ENCODE data around the gene ZNF493.

ZNF493 gene

DNA sequence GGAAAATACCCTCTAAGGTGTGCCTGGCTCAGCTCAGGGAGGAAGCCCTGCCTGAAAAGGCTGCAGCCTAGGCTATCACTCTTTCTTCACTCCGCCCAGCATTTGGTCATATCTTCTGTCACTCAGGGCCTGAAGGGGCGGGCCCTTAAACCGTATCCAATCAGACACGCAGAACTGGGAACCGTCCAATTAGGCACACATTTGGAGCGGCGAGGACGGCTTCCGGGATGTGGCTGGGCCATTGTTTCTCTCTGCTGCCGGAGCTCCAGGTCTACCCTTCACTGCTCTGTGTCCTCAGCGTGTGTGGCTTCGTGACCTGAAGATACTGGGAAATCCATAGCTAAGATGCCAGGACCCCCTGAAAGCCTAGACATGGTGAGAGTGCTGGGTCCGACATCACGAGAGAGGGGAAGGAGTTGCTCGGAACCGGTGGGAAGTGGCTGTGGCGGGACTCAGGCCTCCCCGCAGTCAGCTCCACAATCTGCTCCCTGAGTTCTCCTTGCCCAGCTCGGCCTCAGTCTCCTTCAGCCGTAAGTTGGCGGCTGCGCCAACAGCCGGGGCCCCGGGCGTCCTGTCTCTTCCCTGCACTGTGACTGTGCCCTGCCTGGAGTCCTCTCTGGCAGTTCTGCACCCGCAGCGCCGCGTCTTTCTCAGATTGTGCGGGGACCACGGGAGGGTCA, at the start of gene ZNF493:
Gene ZNF493, plus strand, starts transcription at position 241 of the 680 bp plus-strand sequence. Its CDS starts 105 bp downstream, at position 346.
- peak; percentile 90 for DNase-seq

DNA sequence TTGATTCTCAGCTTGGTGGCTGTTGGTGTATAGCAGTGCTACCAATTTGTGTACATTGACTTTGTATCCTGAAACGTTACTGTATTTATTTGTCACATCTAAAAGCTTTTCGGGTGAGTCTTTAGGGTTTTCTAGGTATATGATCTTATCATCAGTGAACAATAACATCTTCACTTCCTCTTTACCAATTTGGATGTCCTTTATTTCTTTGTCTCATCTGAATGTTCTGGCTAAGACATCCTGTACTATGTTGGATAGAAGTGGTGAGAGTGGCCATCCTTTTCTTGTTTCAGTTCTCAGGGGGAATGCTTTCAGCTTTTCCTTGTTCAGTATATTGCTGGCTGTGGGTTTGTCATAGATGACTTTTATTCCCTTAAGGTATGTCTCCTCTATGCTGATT, 44.1 kb upstream of the ZNF493 start:
- DNase-seq: no peak

DNA sequence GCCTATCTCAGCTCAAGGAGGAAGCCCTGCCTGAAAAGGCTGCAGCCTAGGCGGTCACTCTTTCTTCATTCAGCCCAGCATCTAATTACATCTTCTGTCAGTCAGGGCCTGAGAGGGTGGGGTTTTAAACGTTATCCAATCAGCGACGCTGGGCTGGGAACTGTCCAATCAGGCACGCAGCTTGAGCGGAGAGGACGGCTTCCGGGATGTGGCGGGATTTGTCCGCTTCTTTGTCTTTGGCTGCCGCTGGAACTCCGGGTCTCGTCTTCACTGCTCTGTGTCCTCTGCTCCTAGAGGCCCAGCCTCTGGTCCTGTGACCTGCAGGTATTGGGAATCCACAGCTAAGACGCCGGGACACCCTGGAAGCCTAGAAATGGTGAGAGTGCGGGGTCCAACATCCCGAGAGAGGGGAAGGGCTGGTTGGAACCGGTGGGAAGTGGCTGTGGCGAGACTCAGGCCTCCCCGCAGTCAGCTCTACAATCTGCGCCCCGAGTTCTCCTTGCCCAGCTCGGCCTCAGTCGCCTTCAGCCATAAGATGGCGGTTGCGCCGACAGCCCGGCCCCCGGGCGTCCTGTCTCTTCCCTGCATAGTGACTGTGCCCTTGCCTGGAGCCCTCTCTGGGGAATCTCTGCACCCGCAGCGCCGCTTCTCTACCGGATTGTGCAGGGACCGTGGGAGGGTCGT, 38.0 kb upstream of the ZNF493 start, which contains the start of gene ZNF738:
Gene ZNF738, plus strand, starts transcription at position 233 of the 684 bp plus-strand sequence. Its CDS starts 141 bp downstream, at position 374.
- DNase-seq: peak; percentile 35

DNA sequence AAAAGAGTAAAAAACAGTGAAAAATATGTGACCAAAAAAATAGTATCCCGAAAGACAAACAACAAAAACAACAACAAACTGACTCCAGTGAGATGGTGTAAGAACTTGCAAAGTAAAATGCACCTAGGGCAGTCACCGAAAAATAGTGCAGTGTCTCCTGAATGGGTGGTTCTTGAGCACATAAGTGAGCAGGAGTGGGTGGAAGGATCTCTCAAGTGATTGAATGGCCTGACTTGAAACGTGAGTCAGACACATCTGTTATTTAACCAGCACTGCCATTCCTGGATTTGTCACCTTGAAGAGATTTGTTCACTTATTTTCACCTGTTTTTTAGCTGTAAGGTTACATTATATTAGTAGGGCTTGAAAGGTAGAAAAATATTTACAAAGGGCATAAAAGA, 34.6 kb upstream of the ZNF493 start:
- DNase-seq: no peak

DNA sequence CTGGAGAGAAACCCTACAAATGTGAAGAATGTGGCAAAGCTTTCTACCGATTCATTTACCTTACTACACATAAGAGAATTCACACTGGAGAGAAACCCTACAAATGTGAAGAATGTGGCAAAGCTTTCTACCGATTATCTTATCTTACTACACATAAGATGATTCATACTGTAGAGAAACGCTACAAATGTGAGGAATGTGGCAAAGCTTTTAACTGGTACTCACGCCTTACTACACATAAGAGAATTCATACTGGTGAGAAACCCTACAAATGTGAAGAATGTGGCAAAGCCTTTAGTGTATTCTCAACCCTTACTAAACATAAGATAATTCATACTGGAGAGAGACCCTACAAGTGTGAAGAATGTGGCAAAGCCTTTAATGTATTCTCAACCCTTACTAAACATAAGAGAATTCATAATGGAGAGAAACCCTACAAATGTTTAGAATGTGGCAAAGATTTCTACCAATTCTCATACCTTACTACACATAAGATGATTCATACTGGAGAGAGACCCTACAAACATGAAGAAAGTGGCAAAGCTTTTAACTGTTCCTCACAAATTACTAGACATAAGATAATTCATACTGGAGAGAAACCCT, 12.9 kb upstream of the ZNF493 start:
- no peak for DNase-seq

DNA sequence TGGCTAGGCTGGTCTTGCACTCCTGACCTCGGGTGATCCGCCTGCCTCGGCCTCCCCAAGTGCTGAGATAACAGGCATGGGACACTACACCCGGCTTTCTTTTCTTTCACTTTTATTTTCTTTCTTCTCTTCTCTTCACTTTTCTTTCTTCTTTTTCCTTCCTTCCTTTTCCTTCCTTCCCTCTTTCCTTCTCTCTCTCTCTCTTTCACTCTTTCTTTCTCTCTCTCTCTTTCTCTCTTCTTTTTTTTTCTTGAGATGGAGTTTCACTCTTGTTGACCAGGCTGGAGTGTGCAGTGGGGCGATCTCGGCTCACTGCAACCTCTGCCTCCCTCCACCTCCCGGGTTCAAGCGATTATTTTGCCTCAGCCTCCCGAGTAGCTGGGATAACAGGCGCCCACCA, 812 bp upstream of the ZNF493 start:
- DNase-seq: no peak

DNA sequence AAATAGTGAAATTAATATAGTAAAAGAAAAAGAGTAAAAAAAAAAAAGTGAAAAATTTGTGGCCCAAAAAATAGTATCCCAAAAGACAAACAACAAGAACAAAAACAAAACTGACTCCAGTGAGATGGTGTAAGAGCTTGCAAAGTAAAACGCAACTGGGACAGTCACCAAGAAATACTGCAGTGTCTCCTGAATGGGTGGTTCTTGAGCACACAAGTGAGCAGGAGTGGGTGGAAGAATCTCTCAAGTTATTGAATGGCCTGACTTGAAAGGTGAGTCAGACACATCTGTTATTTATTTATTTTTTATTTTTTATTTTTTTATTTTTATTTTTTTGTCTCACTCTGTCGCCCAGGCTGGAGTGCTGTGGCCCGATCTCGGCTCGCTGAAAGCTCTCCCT, 1.9 kb downstream of the ZNF493 start:
- no peak for DNase-seq

DNA sequence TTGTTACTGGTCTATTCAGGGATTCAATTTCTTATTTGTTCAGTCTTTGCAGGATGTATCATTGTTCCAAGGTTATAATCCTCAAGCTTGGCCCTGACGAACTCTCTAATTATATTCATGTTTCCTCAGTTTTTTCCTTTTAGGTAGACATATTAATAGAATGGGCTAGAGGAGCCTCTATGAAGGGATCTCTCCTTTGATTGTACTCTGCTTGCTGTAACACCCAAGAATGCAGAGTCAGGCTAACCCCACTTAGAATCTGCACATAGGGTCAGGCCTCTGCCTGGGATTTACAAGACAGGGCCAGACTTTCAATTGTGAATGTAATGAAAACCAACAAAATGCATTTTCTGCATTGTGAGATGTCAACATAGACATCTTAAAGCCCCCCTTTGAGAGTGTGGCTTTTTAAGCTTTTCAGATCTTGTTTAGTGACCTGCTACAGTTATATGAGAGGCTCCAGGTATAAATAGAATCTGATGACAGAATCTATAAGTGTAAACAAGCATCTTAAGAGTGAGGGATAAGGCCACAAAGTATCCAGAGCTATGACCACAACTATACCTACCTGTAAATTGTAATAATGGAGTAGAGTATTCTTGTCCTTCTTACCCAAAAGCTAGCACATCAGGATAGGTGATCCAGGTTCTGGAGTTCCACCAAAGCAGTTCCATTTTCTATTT, 5.5 kb downstream of the ZNF493 start:
- no peak for DNase-seq

DNA sequence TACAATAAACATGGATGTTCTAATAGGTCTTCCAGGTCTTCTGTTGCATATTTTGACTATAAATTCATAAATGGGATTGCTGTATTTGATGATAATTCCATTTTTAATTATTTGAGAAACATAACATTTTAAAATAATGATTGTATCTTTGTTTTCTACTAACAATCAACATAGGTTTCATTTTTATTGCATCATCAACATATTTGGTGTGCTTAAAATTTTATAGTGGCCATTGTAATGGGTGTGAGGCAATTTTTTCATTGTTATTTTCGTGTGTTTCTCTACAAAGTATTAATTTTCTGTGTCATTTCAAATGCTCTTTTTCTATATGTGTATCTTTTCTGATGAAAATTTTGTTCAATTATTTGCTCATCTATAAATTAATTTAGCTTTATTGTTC, 13.2 kb downstream of the ZNF493 start:
- DNase-seq: no peak

DNA sequence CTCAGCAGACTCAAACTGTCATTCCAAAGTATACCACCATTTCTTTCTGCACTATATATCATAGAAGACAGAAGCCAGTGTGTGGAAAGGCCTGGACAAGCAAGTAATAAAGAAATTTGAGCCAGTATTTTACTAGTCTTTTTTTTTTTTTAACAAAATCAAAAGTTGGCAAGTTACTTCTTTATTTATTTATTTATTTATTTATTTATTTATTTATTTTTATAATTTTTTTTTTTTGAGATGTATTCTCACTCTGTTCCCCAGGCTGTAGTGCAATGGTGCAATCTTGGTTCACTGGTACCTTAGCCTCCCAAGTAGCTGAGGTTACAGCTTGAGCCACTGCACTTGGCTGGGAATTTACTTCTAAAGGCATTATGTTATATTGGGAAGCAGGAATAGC, 25.3 kb downstream of the ZNF493 start:
- DNase-seq: no peak

DNA sequence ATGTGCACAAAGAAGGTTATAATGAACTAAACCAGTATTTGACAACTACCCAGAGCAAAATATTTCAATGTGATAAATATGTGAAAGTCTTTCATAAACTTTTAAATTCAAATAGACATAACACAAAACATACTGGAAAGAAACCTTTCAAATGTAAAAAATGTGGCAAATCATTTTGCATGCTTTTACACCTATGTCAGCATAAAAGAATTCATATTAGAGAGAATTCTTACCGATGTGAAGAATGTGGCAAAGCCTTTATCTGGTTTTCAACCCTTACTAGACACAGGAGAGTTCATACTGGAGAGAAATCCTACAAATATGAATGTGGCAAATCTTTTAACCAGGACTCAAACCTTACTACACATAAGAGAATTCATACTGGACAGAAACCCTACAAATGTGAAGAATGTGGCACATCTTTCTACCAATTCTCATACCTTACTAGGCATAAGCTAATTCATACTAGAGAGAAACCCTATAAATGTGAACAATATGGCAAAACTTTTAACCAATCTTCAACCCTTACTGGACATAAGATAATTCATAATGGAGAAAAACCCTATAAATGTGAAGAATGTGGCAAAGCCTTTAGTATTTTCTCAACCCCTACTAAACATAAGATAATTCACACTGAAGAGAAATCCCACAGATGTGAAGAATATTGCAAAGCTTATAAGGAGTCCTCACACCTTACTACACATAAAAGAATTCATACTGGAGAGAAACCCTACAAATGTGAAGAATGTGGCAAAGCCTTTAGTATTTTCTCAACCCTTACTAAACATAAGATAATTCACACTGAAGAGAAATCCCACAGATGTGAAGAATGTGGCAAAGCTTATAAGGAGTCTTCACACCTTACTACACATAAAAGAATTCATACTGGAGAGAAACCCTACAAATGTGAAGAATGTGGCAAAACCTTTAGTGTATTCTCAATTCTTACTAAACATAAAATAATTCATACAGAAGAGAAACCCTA, 26.4 kb downstream of the ZNF493 start:
- DNase-seq: no peak

DNA sequence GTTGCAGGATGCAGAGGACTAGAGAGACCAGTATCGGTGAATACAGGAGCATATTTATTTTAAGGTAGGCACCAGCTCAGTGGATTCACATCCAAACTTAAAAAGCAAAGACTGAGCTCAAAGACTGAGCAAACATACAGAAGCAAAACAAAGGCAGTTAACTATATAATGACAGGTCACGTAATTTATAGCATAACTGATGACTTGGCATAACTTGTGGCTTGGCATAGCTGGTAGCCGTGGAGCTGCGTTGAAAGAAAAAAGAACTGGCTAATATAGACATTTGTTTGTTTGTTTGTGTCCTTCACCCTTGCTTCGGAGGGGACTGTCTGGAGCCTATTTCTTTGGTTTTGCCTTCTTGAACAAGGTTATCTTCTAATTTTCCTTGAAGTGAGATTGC, 33.7 kb downstream of the ZNF493 start:
- no peak for DNase-seq

DNA sequence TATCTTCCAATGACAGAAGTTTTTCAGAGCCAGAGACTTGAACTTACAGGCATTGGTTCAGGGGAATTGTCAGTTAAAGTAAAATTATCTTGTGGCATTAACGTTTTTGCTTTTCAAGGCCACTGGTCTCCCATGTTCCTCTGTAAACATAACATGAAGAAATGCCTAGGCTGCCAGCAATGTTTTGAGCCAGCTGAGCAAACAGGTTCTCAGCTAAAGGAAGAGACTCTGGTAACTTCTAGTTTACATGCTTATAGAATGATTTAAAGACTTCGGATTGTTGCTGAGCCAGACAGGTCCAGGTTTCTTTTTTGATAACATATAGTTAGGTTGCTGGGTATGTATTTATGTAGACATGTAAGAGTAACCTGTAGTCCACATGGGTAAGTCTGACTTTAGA, 35.7 kb downstream of the ZNF493 start:
- no peak for DNase-seq

DNA sequence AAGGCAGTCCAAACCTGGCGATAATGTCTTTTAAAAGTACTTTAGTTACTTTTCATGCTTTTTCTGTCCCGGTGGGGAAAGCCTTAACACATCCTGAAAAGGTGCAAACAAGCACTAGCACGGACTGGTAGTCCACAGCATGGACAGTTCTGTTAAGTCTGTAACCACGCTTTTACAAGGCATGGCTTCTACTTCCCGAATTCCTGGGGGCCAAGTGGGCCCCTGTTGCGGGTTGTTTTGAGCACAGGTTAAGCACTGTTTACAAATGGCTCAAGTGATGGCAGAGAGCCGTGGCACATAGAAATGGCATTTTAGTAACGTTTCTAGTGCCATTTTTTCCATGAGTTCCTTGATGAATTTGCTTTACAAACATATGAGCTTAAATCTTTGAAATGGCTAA, 37.6 kb downstream of the ZNF493 start:
- DNase-seq: no peak

DNA sequence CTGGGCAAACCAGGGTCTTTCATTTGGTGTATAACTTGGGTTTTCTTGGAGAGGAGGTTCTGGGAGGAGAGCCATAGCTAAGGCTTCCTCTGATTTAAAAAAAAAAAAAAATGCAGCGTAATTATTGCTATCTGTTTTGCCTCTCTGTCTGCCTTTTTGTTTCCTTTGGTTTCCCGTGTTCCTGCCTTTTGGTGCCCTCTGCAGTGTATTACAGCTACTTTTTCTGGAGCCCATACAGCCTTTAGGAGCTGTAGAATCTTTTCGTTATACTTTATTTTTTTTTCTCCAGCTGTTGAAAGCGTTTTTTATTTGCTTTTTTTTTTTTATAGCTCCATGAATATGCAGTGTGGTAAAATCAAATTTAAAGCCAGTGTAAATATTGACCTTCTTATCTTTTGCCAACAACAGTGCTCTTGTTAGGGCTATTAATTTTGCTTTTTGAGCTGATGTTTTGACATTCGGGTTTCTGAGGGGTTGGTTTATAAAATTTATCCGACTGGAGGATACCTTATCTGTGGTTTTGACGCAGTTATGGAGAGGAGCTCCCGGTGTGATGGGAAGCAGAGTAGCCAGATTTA, 38.1 kb downstream of the ZNF493 start:
- no peak for DNase-seq

DNA sequence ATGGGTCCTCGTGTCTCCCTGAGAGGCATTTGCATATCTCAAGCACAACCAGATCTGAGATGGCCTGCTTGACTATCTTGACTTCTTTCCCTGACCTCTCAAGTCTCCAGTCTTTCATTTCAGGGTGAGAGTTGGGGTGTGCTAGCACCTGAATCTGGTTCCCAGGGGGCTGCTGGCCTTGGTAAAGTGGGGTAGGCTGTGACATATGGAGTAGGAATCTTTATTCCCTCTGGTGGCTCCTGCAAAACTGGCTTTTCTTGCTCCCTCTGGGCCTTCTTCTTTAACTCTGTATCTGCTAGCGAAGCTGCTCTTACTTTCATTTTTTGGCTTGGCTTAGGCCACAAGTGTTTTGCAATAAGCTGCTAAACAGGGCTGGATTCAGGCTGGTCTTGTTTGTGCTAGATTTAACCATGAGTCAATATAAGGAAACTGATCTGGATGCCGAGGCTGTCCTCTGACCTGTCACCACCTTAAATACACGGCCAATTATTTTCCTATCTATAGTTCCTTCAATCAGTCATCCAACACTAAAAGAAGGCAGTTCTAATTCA, 42.3 kb downstream of the ZNF493 start:
- no peak for DNase-seq

DNA sequence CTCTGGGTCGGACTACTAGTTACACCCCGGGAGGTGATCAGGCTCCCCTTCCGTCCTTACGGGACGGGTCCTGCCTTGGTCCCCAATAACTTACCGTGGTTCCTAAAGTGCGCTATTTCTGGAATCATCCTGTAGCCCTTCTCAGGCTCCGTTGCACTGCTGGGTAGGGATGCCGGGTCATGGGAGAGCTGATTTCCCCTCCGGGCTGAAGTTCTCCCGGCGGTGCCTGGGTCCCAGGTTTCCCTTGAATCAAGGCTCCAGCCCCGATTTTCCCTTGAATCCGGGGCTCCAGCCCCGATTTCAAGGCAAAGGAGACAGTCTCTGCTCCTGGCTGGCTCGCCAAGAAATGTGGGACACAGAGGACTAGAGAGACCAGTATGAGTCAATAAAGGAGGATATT, 43.4 kb downstream of the ZNF493 start:
- DNase-seq: no peak

DNA sequence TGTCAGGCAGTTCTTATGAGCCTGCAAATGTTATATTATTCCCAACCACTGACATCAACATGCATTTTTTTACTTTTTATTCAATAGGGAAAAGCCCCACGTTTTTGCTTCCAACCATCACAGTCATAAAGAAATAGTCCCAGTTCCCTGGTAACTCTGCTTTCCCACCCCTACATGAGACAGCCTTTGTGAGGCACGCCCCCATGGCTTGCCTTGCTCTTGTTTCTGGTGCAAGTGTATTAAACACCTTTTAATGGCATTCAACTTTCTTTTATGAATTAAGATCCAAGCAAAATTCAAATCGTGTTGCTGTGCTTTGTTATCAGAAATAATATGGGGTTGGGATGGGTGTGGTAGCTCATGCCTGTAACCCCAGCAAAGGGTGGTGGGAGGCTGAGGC, 54.3 kb downstream of the ZNF493 start:
- no peak for DNase-seq

DNA sequence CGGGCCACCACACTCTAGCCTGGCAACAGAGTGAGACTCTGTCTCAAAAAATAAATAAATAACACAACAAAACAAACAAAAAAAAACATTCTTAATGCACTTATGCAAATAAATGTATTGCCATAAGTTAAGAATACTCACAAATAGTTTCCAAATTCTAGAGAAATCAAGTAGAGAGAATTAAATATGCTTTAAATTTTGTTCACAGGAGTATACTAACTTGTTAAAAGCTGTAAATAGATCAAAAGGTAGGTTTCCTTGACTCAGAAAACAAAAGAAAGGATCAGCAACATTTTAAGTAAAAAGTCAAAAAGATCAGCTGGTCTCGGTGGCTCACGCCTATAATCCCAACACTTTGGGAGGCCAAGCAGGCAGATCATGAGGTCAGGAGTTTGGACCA, 58.0 kb downstream of the ZNF493 start:
- no peak for DNase-seq

DNA sequence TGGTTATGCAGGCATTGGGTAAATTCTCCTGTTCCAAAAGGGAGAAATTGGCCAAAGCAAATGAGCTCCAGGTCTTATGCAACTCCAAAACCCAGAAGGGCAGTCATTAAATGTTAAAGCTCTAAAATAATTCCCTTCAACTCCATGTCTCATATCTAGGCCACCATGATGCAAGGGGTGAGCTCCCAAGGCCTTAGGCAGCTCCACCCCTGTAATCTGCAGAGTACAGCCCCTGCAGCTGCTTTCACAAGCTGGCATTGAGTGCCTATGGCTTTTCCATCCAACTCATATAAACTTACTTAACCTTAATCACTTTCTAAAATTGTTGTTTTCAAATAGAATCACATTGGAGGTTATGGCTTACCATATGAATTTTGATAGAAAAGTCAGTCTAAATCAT, 63.8 kb downstream of the ZNF493 start:
- no peak for DNase-seq

DNA sequence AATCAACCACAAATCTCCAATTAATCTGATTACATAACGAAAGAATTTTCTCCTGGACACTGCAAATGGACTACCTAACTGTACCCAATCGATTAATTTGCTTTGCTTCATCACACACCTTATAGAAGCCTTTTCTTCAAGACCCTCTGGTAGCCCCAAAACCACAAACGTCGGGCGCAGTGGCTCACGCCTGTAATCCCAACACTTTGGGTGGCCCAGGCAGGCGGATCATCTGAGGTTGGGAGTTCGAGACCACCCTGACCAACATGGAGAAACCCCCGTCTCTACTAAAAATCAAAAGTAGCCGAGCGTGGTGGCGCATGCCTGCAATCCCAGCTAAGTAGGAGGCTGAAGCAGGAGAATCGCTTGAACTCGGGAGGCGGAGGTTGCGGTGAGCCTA, 65.6 kb downstream of the ZNF493 start:
- no peak for DNase-seq
